ENCODE results near the gene TSPAN3. TPM values are rescaled to one million over a fixed set of nuclear protein-coding genes. Genes with fewer than 3 reads are reported as not detected.

TSPAN3 gene
- total RNA-seq, 1 experiment from 2014 or later = 237 TPM

- peaks cover 17% of the 10 kb centered on the region for H3K36me3 Mint-ChIP-seq (ENCODE audit: insufficient read depth, unreplicated experiment)
- peak overlapping the region; percentile 45 for H3K27ac Mint-ChIP-seq (ENCODE audit: unreplicated experiment)
- no peaks in the 10 kb centered on the region for H3K27me3 Mint-ChIP-seq (ENCODE audit: insufficient read depth, unreplicated experiment)
- no peaks in the 10 kb centered on the region; the same call in 1 of the 2 replicates for H3K36me3 ChIP-seq (ENCODE audit: control insufficient read depth, insufficient read depth, low read length)
- TSS peak; percentile 29 for BruUV-seq (replicated peaks)
- peaks cover 48% of the 10 kb centered on the region for H3K4me1 Mint-ChIP-seq (ENCODE audit: low read depth, unreplicated experiment)
- no peaks in the 10 kb centered on the region for H3K9me3 Mint-ChIP-seq (ENCODE audit: unreplicated experiment)
- ChIA-PET CTCF (interaction anchor here (0.6 kb wide), 1 partner anchor 139 kb away, joined by 3 read pairs; no protein-coding TSS in a partner anchor), POLR2A (no interaction called here)
- peak overlapping the region; percentile 82 for H3K4me3 Mint-ChIP-seq (ENCODE audit: unreplicated experiment)
- H3K9me3 ChIP-seq = no peaks in the 10 kb centered on the region
- peak in 1 of 2 experiments; percentile 17 for DNase-seq
- intact Hi-C loops (cut with micrococcal nuclease; ENCODE audit: unreplicated experiment) = no loop called here
- H3K27me3 ChIP-seq (replicated peaks; ENCODE audit: control insufficient read depth, insufficient read depth, low read length) = no peaks in the 10 kb centered on the region
- peaks cover 40% of the 10 kb centered on the region for H3K4me1 ChIP-seq
- TF ChIP-seq CTCF (IDR thresholded peaks at IDR 0.05; ENCODE audit: insufficient read depth in 1 of 2, low read depth in 1 of 2, low read length in 1 of 2, severe bottlenecking in 1 of 2, unreplicated experiment in 1 of 2) = no peak
- H3K4me3 ChIP-seq (ENCODE audit: low read depth, low read length) = peak overlapping the region; percentile 64
These were observed 1.3 kb downstream of the TSPAN3 start for GRCh38 chr15:77069521-77070121.

GRCh38 chr15:77068633-77069032, 2.3 kb downstream of the TSPAN3 start:
- intact Hi-C loops (cut with micrococcal nuclease; ENCODE audit: unreplicated experiment) = no loop called here
- H3K9me3 Mint-ChIP-seq (ENCODE audit: unreplicated experiment) = no peaks in the 10 kb centered on the region
- peak overlapping the region; percentile 38 for H3K4me3 Mint-ChIP-seq (ENCODE audit: unreplicated experiment)
- Histone ChIP-seq H3K27me3 (replicated peaks; ENCODE audit: control insufficient read depth, insufficient read depth, low read length) (no peaks in the 10 kb centered on the region), H3K36me3 (ENCODE audit: control insufficient read depth, insufficient read depth, low read length) (no peaks in the 10 kb centered on the region; the same call in 1 of the 2 replicates), H3K4me1 (peaks cover 47% of the 10 kb centered on the region), H3K4me3 (ENCODE audit: low read depth, low read length) (no peak overlapping the region), H3K9me3 (no peaks in the 10 kb centered on the region)
- H3K27ac Mint-ChIP-seq (ENCODE audit: unreplicated experiment) = no peak overlapping the region
- CTCF ChIA-PET = no interaction called here
- H3K36me3 Mint-ChIP-seq (ENCODE audit: insufficient read depth, unreplicated experiment) = peaks cover 17% of the 10 kb centered on the region
- POLR2A ChIA-PET = no interaction called here
- no peak for TF ChIP-seq CTCF (IDR thresholded peaks at IDR 0.05; ENCODE audit: insufficient read depth in 1 of 2, low read depth in 1 of 2, low read length in 1 of 2, severe bottlenecking in 1 of 2, unreplicated experiment in 1 of 2)
- no TSS peak for BruUV-seq (replicated peaks)
- no peak for DNase-seq
- no peaks in the 10 kb centered on the region for H3K27me3 Mint-ChIP-seq (ENCODE audit: insufficient read depth, unreplicated experiment)
- peaks cover 54% of the 10 kb centered on the region for H3K4me1 Mint-ChIP-seq (ENCODE audit: low read depth, unreplicated experiment)

- H3K4me1 Mint-ChIP-seq (ENCODE audit: low read depth, unreplicated experiment) = peaks cover 55% of the 10 kb centered on the region
- CTCF ChIA-PET = interaction anchor here (0.7 kb wide), 1 partner anchor 34 kb away, joined by 3 read pairs; no protein-coding TSS in a partner anchor
- H3K4me1 ChIP-seq = peaks cover 47% of the 10 kb centered on the region
- no peak for DNase-seq
- POLR2A ChIA-PET = no interaction called here
- H3K4me3 ChIP-seq (ENCODE audit: low read depth, low read length) = peak overlapping the region; percentile 13
- TF ChIP-seq CTCF (IDR thresholded peaks at IDR 0.05; ENCODE audit: insufficient read depth in 1 of 2, low read depth in 1 of 2, low read length in 1 of 2, severe bottlenecking in 1 of 2, unreplicated experiment in 1 of 2) = no peak
- H3K27me3 ChIP-seq (replicated peaks; ENCODE audit: control insufficient read depth, insufficient read depth, low read length) = no peaks in the 10 kb centered on the region
- H3K27me3 Mint-ChIP-seq (ENCODE audit: insufficient read depth, unreplicated experiment) = no peaks in the 10 kb centered on the region
- intact Hi-C loops (cut with micrococcal nuclease; ENCODE audit: unreplicated experiment) = loop anchor here (1.0 kb wide), 2 partner anchors 11 to 34 kb away; no protein-coding TSS in a partner anchor
- H3K4me3 Mint-ChIP-seq (ENCODE audit: unreplicated experiment) = peak overlapping the region; percentile 64
- no peaks in the 10 kb centered on the region for H3K9me3 Mint-ChIP-seq (ENCODE audit: unreplicated experiment)
- H3K9me3 ChIP-seq = no peaks in the 10 kb centered on the region
- H3K36me3 Mint-ChIP-seq (ENCODE audit: insufficient read depth, unreplicated experiment) = peaks cover 17% of the 10 kb centered on the region
- no TSS peak for BruUV-seq (replicated peaks)
- peak overlapping the region; percentile 80 for H3K27ac Mint-ChIP-seq (ENCODE audit: unreplicated experiment)
- H3K36me3 ChIP-seq (ENCODE audit: control insufficient read depth, insufficient read depth, low read length) = no peaks in the 10 kb centered on the region; the same call in 1 of the 2 replicates
These were observed 3.1 kb downstream of the TSPAN3 start for GRCh38 chr15:77067691-77068367.

Data from Caco-2 (cell line).